Bronchial epithelial cell (primary cell): ENCODE measurements around the gene FGFR3. TPM values are rescaled to one million over a fixed set of nuclear protein-coding genes. Genes with fewer than 3 reads are reported as not detected.
"Not testable (repeated sequence)": the region's sequence is repeated elsewhere in the genome, so short reads cannot be mapped to it uniquely, and the experiment has no call there.

Source experiments
- DNase-seq: peaks from one replicate; pipeline ENCODE4 v3.0.0-alpha.2; 2010; ENCODE audit warnings: low read depth
- FAIRE-seq: peaks from 2 replicates; lab custom pipeline; 2011; peaks lifted over from hg19 to GRCh38; lab: Jason Lieb, UNC
- H3K27me3 ChIP-seq: 2 replicates; pipeline ENCODE4 v1.5.1; 2011; ENCODE audit warnings: low read length; ENCODE audit not compliant: control insufficient read depth, insufficient read depth
- H3K36me3 ChIP-seq: 2 replicates; pipeline ENCODE4 v1.5.1; 2011; ENCODE audit warnings: low read length; ENCODE audit not compliant: control insufficient read depth, insufficient read depth
- H3K4me3 ChIP-seq: 2 replicates; pipeline ENCODE4 v1.5.1; 2011; ENCODE audit warnings: mild to moderate bottlenecking, low read depth, low read length, control low read depth
- total RNA-seq: library from RNA; depleted of rRNA; stranded (reverse); fragments of >200 nt; gene quantifications from 2 replicates; pipeline ENCODE4 v1.2.1, GENCODE V29; 2014
- TF ChIP-seq, protein P1 (sequence below): IDR thresholded peaks from 2 replicates; pipeline ENCODE4 v1.5.1; 2011; ENCODE audit warnings: mild to moderate bottlenecking, moderate library complexity, low read length, control low read depth, inconsistent platforms; ENCODE audit not compliant: insufficient read depth, severe bottlenecking

The FGFR3 gene
- total RNA-seq, 1 donor from 2014 or later, result 29.0 TPM

DNA sequence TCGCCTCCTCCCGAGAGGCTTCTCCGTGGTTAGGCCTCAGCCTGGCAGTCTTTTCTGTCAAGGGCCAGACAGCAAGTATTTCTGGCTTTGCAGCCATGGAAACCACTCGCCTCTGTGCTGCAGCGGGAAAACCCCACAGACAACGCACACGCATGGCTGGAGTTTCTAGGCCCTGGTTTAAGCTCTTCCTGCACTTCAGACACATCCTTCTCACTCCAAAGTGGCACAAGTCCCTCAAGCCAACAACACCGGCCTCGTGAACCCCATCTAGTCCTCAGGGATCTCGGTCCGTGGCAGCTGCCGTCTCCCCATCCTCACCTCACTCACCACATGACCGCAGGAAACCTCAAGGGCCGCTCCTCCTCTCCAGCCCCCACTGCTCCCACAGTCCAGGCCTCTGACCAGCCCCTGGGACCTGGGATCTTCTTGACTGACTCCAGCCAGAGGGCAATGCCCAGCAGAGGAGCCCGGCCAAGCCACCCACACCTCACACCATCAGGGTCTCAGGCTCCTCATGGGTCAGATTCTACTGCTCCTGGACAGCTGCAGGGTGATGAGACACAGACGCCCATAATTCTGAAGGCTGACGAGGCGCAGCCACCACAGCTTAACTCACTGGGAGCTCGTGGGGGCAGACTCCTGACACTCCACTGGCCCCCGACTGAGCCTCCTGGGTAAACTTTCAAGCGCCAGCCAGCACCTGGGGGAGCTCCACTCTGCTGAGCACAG is 41.1 kb downstream of the FGFR3 start:
- no peak for FAIRE-seq
- peaks cover 43% of the 10 kb centered on the region for H3K36me3 ChIP-seq
- no peak overlapping the region for H3K4me3 ChIP-seq
- H3K27me3 ChIP-seq, result no peaks in the 10 kb centered on the region
- no peak for DNase-seq
- TF ChIP-seq, protein P1, sequence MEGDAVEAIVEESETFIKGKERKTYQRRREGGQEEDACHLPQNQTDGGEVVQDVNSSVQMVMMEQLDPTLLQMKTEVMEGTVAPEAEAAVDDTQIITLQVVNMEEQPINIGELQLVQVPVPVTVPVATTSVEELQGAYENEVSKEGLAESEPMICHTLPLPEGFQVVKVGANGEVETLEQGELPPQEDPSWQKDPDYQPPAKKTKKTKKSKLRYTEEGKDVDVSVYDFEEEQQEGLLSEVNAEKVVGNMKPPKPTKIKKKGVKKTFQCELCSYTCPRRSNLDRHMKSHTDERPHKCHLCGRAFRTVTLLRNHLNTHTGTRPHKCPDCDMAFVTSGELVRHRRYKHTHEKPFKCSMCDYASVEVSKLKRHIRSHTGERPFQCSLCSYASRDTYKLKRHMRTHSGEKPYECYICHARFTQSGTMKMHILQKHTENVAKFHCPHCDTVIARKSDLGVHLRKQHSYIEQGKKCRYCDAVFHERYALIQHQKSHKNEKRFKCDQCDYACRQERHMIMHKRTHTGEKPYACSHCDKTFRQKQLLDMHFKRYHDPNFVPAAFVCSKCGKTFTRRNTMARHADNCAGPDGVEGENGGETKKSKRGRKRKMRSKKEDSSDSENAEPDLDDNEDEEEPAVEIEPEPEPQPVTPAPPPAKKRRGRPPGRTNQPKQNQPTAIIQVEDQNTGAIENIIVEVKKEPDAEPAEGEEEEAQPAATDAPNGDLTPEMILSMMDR, result no peak

DNA sequence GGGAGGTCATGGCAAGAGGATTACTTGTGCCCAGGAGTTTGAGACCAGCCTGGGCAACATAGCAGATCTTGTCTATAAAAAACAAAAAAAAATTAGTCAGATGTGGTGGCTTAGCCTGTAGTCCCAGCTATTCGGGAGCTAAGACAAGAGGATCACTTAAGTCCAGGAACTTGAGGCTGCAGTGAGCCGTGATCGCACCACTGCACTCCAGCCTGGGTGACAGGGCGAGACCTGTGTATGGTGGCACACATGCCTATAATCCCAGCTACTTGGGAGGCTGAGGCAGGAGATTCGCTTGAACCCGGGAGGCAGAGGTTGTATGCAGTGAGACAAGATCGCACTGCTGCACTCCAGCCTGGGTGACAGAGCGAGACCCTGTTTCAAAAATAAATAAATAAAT is 42.7 kb downstream of the FGFR3 start:
- FAIRE-seq, H3K4me3 ChIP-seq, H3K27me3 ChIP-seq, DNase-seq: not testable (repeated sequence)
- peaks cover 47% of the 10 kb centered on the region for H3K36me3 ChIP-seq

DNA sequence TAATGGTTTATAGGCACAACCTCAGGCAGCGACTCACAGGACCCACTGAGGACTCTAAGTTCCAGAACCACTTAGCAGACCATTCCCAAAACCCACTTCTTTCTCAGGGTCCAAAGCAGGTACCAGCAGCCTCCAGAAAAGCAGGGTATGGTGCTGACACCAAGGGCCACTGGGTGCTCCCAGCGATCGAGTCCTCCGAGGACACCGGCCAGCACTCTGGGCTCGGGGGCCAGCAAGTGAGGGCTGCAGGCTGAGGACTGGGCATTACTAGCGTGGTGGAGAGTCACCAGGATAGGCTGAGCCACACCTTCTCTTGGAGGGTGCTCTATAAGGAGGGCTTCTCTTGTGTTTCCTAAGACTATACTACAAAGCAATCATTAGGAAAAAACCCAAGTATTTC is 43.6 kb downstream of the FGFR3 start:
- no peak for FAIRE-seq

DNA sequence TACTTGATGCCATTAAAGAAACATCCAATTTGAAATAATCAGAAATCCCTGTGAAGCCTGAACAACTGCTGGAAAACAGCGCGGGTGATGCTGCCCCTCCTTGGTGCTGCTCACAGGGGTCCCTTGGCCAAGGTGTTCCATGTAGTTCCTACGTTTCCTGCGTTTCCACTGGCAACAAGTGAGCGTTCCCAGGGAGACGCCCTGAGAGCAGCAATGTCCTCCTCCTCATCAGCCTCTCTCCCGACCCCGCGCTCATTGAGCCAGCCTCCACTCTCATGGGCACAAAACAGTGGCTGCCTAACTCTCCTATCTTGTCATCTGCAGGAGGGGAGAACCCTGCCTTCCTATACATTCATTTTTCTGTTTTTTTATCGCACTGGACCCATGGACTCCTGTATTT is 44.0 kb downstream of the FGFR3 start:
- DNase-seq (no peak), FAIRE-seq (no peak)

More for the DNA sequence above, 43.6 kb downstream of the FGFR3 start:
- Histone ChIP-seq H3K27me3 (no peaks in the 10 kb centered on the region), H3K4me3 (no peak overlapping the region), H3K36me3 (peaks cover 46% of the 10 kb centered on the region)
- DNase-seq, result no peak
- TF ChIP-seq, protein P1, result no peak

DNA sequence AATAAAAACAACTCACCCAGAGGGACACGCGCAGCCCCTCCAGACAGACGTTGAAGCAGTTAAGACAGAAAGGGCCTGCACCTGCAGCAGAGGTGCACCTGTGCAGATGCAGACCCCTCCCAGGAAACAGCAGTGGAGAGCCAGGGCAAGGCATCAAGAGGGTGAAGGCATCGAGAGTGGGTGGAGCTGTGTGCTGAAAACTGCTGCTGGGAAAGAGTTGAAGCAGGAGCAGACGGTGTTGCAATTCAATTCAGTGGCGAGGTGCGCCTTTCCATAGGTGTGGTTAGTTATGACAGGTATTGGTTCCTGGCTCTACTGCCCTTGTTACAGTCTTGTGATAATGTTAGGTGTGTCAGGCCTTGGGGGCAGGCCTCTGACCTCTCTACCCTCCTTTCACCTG is 46.2 kb downstream of the FGFR3 start:
- TF ChIP-seq, protein P1, result no peak
- DNase-seq (no peak), FAIRE-seq (peak; percentile 73)
- H3K36me3 ChIP-seq, result peaks cover 41% of the 10 kb centered on the region
- H3K4me3 ChIP-seq, result no peak overlapping the region
- no peaks in the 10 kb centered on the region for H3K27me3 ChIP-seq

More for the DNA sequence above, 44.0 kb downstream of the FGFR3 start:
- peaks cover 44% of the 10 kb centered on the region for H3K36me3 ChIP-seq
- H3K4me3 ChIP-seq, result no peak overlapping the region
- H3K27me3 ChIP-seq, result no peaks in the 10 kb centered on the region
- TF ChIP-seq, protein P1, result no peak

DNA sequence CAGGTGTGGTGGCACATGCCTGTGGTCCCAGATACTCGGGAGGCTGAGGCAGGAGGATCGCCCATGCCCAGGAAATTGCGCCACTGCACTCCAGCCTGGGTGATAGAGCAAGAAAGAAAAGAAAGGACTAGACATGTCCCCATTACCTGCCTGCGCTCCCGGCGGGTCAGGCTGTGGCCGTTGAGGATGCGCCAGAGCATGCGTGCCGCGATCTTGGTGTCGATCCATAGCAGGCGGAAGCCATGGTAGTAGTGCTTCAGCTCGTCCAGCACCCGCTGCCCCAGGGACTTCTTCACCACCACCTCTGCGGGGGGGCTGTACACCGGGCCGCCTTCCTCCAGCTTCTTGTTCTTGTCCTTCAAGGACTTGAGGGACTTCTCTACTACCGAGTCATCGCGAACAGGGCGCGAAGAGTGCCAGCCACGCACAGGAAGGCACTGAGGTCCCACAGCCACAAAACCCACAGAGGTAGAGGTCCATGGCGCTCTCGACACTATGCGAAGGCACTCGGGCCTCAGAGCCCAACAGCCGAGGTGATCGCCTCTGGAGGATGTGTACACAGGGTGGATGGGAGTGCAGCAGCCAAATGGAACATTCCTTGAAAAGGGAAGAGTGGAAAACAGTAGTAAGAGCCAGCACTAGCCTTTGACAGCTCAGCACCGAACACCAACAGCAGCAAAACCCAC is 48.3 kb downstream of the FGFR3 start:
- FAIRE-seq (no peak), DNase-seq (no peak)
- Histone ChIP-seq H3K36me3 (peaks cover 32% of the 10 kb centered on the region), H3K27me3 (no peaks in the 10 kb centered on the region), H3K4me3 (no peak overlapping the region)
- TF ChIP-seq, protein P1, result no peak
